HG02588 (cell line): ENCODE measurements around the gene ITPA.

Experiments
- ATAC-seq: cut with Tn5 transposase; IDR thresholded peaks from one replicate; pipeline ENCODE4 v1.9.1; 2021; ENCODE audit warnings: mild to moderate bottlenecking, moderate library complexity; ENCODE audit not compliant: unreplicated experiment

ITPA gene

GRCh38 chr20:3227506-3227905, 18.2 kb downstream of the ITPA start:
- no peak for ATAC-seq

- ATAC-seq, result no peak
Measured at GRCh38 chr20:3227936-3228749, 18.8 kb downstream of the ITPA start.

GRCh38 chr20:3228750-3229032, 19.4 kb downstream of the ITPA start:
- no peak for ATAC-seq

- ATAC-seq, result no peak
Measured at GRCh38 chr20:3229158-3229557, 19.9 kb downstream of the ITPA start.

GRCh38 chr20:3229798-3230197, 20.5 kb downstream of the ITPA start:
- ATAC-seq, result no peak

GRCh38 chr20:3231116-3231515, 21.8 kb downstream of the ITPA start:
- ATAC-seq, result no peak

- ATAC-seq, result no peak
Measured at GRCh38 chr20:3231889-3232588, 22.7 kb downstream of the ITPA start.

GRCh38 chr20:3233131-3233990, 24.1 kb downstream of the ITPA start:
- ATAC-seq, result no peak

GRCh38 chr20:3233991-3234498, 24.7 kb downstream of the ITPA start:
- ATAC-seq, result no peak

- no peak for ATAC-seq
Measured at GRCh38 chr20:3235666-3236324, 26.5 kb downstream of the ITPA start.

- ATAC-seq, result no peak
Measured at GRCh38 chr20:3237011-3237957, 28.0 kb downstream of the ITPA start.

- ATAC-seq, result no peak
Measured at GRCh38 chr20:3237958-3238615, 28.8 kb downstream of the ITPA start.

GRCh38 chr20:3238616-3239025, 29.3 kb downstream of the ITPA start:
- no peak for ATAC-seq

GRCh38 chr20:3239026-3239866, 29.9 kb downstream of the ITPA start, which contains the start of gene SLC4A11:
Gene SLC4A11, minus strand, starts transcription at chr20:3239190. Its CDS starts 53 bp downstream, at chr20:3239137.
- no peak for ATAC-seq

- no peak for ATAC-seq
Measured at GRCh38 chr20:3239867-3240775, 30.8 kb downstream of the ITPA start.

- no peak for ATAC-seq
Measured at GRCh38 chr20:3240776-3241363, 31.6 kb downstream of the ITPA start.

GRCh38 chr20:3242172-3242692, 32.9 kb downstream of the ITPA start:
- no peak for ATAC-seq
